GM18907 (cell line): ENCODE results near the gene TRIM24.
"Not testable (repeated sequence)": the region's sequence is repeated elsewhere in the genome, so short reads cannot be mapped to it uniquely, and the experiment has no call there.

Experiments
- ATAC-seq: cut with Tn5 transposase; IDR thresholded peaks from one replicate; pipeline ENCODE4 v1.9.1; 2021; ENCODE audit warnings: mild to moderate bottlenecking, moderate library complexity; ENCODE audit not compliant: unreplicated experiment

Gene TRIM24

GRCh38 chr7:138491612-138492386, 31.7 kb downstream of the TRIM24 start:
- no peak for ATAC-seq

DNA sequence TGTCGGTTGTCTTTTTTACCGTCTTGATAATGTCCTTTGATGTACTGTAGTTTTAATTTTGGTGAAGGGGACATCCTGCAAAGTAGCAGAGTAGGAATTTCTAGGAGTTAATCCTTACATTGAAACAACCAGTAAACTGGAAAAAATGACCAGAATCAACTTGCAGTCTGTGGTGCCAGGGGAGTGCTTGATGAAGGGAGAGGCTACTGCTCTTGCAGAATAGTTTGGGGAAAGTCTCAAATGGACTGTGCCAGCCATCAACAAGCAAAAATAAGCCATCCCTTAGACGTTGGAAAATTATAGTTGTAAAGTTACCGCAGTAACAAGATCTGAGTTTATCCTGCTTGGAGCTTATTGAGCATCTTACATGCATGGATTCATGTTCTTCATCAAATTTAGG, 32.4 kb downstream of the TRIM24 start:
- no peak for ATAC-seq

DNA sequence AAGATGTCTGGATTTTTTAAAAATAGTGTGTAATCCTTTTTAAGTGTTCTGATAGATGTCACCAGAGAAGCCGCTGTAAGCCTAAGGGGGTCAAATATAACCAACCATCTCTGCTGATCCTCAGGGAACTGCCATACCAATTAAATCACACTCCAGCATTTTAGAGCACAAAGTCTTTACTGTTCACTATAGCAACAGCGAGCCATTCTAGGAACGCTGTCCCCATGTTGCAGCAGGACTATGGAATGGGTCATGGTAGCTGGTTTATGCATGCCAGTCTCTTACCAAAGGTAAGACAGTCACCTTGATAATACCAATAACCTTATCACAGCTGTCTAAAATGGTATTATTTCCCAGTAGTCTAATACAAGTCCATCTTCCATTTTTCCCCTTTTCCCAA, 33.5 kb downstream of the TRIM24 start:
- ATAC-seq = no peak

GRCh38 chr7:138495485-138495884, 35.4 kb downstream of the TRIM24 start:
- no peak for ATAC-seq

GRCh38 chr7:138499340-138499739, 39.3 kb downstream of the TRIM24 start:
- ATAC-seq = no peak

DNA sequence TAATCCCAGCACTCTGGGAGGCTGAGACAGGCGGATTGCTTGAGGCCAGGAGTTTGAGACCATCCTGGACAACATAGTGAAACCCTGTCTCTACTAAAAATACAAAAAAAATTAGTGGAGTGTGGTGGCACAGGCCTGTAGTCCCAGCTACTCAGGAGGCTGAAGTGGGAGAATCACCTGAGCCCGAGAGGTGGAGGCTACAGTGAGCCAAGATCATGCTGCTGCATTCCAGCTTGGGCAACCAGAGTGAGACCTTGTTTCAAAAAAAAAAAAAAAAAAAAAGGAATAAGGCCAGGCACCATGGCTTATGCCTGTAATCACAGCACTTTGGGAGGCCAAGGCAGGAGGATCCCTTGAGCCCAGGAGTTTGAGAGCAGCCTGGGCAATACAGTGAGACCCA, 40.2 kb downstream of the TRIM24 start:
- ATAC-seq = not testable (repeated sequence)

DNA sequence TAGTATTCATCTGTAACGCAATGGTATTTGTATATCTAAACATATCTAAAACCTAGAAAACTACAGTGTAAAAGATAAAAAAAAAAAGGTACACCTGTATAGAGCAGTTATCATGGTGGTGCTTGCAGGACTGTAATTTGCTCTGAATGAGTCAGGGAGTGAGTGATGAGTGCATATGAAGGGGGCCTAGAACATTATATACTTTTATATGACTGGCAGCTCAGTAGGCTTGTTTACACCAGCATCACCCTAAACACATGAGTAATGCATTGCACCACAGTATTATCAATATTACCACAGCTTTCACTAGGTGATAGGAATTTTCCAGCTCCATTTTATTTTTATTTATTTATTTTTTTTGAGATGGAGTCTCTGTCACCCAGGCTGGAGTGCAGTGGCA, 40.8 kb downstream of the TRIM24 start:
- no peak for ATAC-seq

DNA sequence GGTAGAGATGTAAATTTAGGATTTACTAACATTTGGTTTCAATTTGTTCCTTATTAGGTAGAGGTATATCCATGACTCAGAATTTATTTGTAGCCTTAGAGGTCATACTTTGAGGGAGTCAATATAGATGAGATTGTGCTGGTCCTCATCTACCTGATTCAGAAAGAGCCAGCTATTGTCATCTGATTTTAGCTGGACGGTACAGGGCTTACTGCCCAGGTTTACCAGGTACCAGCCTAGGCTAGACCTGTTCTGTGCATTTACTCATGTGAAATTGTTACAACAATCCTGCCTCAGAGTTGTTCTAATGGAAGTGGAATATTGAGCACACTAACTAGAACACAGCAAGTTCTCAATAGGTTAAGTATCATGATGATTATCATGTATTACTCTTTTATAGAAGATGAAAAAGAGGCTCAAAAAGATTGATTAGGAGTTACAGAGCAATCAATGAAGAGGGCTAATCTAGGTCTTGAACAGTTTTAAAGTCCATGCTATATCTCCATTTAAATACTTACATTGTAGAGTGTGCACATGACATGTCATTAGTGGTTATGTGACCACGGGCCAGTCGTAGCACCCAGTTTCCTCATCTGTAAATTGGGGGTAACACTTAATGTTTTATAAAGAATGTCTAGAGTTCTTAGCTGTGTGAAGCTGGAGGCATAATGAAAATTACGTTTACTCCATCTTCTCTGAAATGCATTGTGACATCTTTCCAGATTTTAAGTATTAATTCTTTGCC, 42.1 kb downstream of the TRIM24 start:
- no peak for ATAC-seq

DNA sequence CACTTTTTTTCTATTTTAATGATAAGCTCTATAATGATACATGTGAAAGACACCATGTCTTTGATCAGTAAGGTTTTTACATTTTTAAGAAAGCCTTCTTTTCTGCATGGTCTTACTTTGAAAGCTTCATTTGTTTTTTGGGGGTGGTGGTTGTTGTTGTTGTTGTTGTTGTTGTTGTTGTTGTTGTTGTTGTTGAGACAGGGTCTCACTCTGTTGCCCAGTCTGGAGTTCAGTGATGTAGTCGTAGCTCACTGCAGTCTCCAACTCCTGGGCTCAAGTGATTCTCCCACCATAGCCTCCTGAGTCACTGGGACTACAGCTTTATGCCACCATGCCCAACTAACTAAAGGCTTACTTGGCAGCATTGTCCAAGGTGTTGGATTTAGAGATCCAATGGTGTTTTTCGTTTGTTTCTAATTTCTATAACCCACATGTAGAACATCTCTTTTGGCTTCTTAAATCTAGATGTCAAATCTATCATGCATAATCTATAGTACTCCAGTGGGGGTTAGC, 45.4 kb downstream of the TRIM24 start:
- ATAC-seq = no peak

DNA sequence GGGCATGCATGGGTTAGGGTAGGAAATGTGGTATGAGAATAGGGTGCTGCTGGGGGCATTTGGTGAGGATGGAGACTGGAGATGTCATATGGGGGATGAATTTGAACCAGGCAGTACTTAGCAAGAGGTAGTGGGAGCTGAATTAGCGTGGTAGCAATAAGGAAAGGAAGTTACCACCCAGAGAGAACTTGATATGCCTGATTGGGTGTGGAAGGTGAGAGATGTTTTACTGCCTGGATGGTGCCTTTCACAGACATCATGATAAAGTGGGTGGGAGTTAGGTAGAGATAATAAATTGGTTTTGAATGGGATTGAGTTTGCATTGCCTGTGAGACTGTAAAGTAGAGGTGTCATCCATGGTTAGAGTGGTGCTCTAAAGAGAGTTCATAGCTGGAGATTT, 46.7 kb downstream of the TRIM24 start:
- ATAC-seq = no peak

- ATAC-seq = no peak
These were observed 49.9 kb downstream of the TRIM24 start for GRCh38 chr7:138510003-138510402.

DNA sequence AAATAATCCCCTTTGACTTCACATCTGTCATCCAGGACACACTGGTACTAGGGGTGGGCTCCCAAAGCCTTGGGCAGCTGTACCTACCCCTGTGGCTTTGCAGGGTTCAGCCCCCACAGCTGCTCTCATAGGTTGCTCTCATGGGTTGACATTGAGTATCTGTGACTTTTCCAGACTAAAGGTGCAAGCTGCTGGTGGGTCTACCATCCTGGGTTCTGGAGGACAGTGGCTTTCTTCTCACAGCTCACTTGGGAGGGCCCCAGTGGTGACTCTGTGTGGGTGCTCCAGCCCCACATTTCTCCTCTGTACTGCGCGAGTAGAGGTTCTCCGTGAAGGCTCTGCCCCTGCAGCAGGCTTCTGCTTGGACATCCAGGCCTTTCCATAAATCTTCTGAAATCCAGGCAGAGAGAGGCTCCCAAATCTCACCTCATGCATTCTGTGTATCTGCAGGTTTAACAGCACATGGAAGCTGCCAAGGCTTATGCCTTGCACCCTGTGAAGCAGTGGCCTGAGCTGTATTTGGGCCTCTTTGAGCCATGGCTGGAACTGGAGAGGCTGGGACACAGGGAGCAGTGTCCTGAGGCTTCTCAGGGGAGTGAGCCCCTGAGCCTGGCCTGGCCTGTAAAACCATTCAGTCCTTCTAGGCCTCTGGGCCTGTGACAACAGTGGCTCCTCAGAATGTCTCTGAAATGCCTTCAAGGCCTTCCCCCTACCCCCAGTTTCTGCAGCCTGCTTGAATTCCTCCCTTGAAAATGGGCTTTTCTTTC, 52.2 kb downstream of the TRIM24 start:
- no peak for ATAC-seq

GRCh38 chr7:138512885-138513284, 52.8 kb downstream of the TRIM24 start:
- ATAC-seq = no peak

DNA sequence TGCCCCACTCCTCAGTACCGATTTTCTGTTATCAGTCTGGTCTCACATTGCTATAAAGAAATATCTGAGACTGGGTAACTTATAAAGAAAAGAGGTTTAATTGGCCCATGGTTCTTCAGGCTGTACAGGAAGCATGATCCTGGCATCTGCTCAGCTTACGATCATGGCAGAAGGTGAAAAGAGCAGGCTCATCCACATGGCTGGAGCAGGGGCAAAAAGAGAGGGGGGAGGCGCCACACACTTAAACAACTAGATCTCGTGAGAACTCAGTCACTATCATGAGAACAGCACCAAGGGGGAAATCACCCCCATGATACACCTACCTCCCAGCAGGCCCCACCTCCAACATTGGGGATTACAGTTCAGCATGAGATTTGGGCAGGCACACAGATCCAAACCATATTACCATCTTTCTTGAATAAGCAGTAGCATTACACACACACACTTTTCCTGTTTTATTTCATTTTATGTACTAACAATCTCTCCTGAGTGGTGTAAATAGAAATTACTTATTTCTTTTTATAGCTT, 53.3 kb downstream of the TRIM24 start:
- no peak for ATAC-seq

DNA sequence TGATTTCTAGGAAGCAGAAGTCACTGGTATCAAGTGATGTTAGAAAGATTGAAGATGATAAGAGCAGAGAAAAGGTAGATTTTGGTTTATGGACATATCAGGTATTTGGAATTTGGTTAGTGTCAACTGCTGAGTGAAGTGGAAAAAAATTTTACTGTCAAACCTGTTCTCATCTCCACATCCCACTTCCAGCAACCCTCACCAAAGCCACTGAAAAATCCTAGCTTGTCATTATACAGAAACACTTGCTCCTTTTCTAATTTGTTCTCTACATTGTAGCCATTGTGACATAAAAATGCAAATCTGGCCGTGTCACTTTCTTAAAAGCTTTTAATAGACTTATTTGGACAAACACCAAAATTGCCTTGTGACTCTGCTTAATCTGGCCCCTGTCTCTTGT, 54.0 kb downstream of the TRIM24 start:
- ATAC-seq = no peak

GRCh38 chr7:138515001-138515528, 55.0 kb downstream of the TRIM24 start:
- peak; percentile 72 for ATAC-seq

DNA sequence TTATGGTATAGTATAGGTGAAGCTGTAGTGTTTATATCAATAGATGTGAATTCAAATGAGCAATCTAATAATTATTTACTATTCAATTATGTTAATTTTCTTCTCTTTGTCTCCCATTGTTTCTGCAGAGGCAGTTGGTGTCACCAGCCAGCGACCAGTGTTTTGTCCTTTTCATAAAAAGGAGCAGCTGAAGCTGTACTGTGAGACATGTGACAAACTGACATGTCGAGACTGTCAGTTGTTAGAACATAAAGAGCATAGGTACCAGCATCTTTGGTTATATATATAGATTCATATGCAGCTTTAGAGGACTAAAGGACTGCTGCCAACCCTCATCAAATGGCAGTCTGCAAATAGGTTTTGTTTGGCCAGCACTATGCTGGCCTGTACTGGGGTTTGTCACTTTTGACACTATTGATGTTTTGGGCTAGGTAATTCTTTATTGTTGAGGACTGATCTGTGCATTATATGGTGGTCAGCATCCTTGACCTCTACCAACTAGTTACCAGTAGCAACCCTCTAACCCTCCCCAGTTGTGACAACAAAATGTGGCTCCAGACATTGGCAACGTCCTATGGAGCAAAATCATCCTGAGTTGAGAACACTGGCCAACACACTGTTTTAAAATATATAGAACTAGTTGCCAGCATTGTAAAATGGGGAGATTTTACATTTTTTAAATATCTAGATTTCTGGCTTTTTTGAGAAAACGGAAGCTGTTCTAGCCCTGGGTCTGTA, 59.2 kb downstream of the TRIM24 start:
- ATAC-seq = no peak

DNA sequence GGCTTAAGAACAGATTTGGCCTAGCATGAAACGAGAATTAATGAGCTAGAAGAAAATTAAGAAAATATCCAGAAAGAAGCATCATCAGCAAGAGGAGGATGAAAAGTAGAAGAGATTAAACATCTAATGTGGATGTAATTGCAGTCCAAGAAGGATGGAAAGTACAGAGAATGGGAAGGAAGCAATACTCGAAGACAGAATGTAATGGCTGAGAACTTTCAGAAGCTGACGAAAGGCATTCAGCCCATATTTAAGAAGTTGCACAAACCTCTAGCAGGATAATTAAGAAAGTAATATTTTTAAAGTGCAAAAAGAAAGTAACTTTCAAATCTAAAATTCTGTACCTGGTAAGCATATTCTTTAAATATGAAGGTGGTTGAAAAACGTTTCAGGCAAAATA, 60.7 kb downstream of the TRIM24 start:
- ATAC-seq = no peak

DNA sequence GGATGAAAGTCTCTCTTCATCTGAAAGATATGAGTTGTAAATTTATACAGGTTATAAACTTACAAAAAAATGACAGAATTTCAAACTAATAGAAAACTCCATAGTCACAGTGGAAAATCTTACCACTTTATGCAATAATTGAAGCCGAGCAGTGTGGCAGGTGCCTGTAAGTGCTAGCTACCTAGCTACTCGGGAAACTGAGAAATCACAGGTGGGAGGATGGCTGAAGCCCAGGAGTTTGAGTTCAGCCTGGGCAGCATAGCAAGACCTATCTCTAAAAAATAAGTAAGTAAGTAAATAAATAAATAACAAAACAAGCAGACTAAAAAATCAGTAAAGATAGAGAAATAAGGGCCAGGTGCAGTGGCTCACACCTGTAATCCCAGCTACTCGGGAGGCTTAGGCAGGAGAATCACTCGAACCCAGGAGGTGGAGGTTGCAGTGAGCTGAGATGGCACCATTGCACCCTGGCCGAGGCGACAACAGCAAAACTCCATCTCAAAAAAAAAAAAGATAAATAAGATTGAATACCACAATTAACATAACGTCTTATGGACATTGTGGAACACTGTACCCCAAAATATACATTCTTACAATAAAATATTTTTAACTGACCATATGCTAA, 61.9 kb downstream of the TRIM24 start:
- ATAC-seq = no peak

DNA sequence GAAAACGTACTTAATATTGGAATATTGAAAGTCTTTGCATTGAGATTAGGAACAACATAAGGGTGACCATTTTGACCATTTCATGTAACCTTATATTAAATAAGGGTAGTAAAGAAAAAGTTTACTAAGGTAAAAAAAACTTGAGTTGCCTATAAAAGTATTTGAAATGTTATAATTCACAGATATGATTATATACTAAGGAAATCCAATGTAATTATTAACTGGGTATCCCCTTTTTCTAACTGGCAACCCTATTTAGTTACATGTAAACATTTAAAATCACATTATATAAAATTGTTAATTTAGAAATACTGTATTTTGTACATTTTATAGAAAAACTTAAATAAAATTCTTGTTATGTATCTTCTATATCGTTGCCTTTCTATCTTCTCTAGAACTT, 64.2 kb downstream of the TRIM24 start:
- ATAC-seq = no peak
